Measurements from ENCODE around the gene OXGR1. TPM values are rescaled to one million over a fixed set of nuclear protein-coding genes. Genes with fewer than 3 reads are reported as not detected.
"Not testable (repeated sequence)": the region's sequence is repeated elsewhere in the genome, so short reads cannot be mapped to it uniquely, and the experiment has no call there.

Gene OXGR1
- polyA plus RNA-seq, 1 donor from 2014 or later, result not detected

DNA sequence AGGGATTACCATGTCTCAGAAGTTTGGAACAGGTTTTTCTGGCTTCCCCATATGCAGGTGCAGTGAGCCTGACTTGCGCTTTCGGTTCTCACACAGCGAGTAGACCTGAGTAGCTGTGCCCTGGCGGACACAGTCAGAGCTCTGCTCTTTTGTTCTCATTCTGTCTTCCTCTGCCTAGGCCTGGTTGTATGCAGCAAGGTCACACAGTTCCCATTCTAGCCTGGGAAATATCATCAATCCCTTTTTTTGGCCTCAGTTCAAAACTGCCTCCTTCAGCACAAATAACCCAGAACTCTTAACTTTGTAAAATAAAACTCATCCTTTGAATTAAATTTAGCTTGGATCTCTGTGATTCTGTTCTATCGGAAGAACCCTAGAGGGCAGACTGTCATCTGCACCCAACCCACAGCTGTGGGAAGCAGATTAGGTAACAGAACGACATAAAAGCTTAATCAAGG is 10.2 kb downstream of the OXGR1 start:
- Histone ChIP-seq H3F3A (ENCODE audit: insufficient read depth, low read length, poor library complexity, severe bottlenecking) (no peaks in the 10 kb centered on the region), H3K79me2 (replicated peaks; ENCODE audit: insufficient read depth, low read length) (no peaks in the 10 kb centered on the region), H3K27ac (ENCODE audit: low read length) (no peak overlapping the region), H3K9ac (ENCODE audit: low read length) (no peak overlapping the region), H3K27me3 (ENCODE audit: insufficient read depth, low read depth, low read length) (no peaks in the 10 kb centered on the region), H3K9me3 (ENCODE audit: low read length) (no peaks in the 10 kb centered on the region), H3K9me2 (ENCODE audit: insufficient read depth, low read length) (no peaks in the 10 kb centered on the region), H3K36me3 (ENCODE audit: insufficient read depth, low read length) (no peaks in the 10 kb centered on the region), H3K4me2 (ENCODE audit: low read length) (no peak overlapping the region), H3K4me3 (ENCODE audit: low read length) (no peak overlapping the region), H4K20me1 (ENCODE audit: insufficient read depth) (no peaks in the 10 kb centered on the region), H2AFZ (ENCODE audit: low read depth, low read length) (no peak overlapping the region)
- no peak for TF ChIP-seq EZH2 (IDR thresholded peaks at IDR 0.05; ENCODE audit: borderline replicate concordance, insufficient read depth, low read length, poor library complexity, severe bottlenecking)
- TF ChIP-seq REST (IDR thresholded peaks at IDR 0.05; ENCODE audit: borderline replicate concordance), result no peak
- TF ChIP-seq, protein P1, sequence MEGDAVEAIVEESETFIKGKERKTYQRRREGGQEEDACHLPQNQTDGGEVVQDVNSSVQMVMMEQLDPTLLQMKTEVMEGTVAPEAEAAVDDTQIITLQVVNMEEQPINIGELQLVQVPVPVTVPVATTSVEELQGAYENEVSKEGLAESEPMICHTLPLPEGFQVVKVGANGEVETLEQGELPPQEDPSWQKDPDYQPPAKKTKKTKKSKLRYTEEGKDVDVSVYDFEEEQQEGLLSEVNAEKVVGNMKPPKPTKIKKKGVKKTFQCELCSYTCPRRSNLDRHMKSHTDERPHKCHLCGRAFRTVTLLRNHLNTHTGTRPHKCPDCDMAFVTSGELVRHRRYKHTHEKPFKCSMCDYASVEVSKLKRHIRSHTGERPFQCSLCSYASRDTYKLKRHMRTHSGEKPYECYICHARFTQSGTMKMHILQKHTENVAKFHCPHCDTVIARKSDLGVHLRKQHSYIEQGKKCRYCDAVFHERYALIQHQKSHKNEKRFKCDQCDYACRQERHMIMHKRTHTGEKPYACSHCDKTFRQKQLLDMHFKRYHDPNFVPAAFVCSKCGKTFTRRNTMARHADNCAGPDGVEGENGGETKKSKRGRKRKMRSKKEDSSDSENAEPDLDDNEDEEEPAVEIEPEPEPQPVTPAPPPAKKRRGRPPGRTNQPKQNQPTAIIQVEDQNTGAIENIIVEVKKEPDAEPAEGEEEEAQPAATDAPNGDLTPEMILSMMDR (IDR thresholded peaks at IDR 0.05; ENCODE audit: poor library complexity, severe bottlenecking), result no peak
- no peak for TF ChIP-seq TAF1 (IDR thresholded peaks at IDR 0.05; ENCODE audit: low read depth)
- no peak for TF ChIP-seq MXI1 (conservative IDR thresholded peaks at IDR 0.05; ENCODE audit: poor library complexity, severe bottlenecking)
- TF ChIP-seq RAD21 (conservative IDR thresholded peaks at IDR 0.05), result no peak
- no peak for TF ChIP-seq POLR2AphosphoS5 (IDR thresholded peaks at IDR 0.05)
- TF ChIP-seq SMC3 (conservative IDR thresholded peaks at IDR 0.05; ENCODE audit: poor library complexity), result no peak
- no peak for TF ChIP-seq EP300 (conservative IDR thresholded peaks at IDR 0.05; ENCODE audit: poor library complexity, severe bottlenecking)

- H3F3A ChIP-seq (ENCODE audit: insufficient read depth, low read length, poor library complexity, severe bottlenecking), result no peaks in the 10 kb centered on the region
- TF ChIP-seq EZH2 (IDR thresholded peaks at IDR 0.05; ENCODE audit: borderline replicate concordance, insufficient read depth, low read length, poor library complexity, severe bottlenecking), result no peak
- TF ChIP-seq EP300 (conservative IDR thresholded peaks at IDR 0.05; ENCODE audit: poor library complexity, severe bottlenecking), result no peak
- no peaks in the 10 kb centered on the region for H4K20me1 ChIP-seq (ENCODE audit: insufficient read depth)
- no peaks in the 10 kb centered on the region for H3K36me3 ChIP-seq (ENCODE audit: insufficient read depth, low read length)
- no peak overlapping the region for H3K4me3 ChIP-seq (ENCODE audit: low read length)
- no peaks in the 10 kb centered on the region for H3K9me2 ChIP-seq (ENCODE audit: insufficient read depth, low read length)
- no peak overlapping the region for H3K4me2 ChIP-seq (ENCODE audit: low read length)
- no peaks in the 10 kb centered on the region for H3K27me3 ChIP-seq (ENCODE audit: insufficient read depth, low read depth, low read length)
- H3K79me2 ChIP-seq (replicated peaks; ENCODE audit: insufficient read depth, low read length), result no peaks in the 10 kb centered on the region
- no peak overlapping the region for H3K27ac ChIP-seq (ENCODE audit: low read length)
- H2AFZ ChIP-seq (ENCODE audit: low read depth, low read length), result no peak overlapping the region
- no peaks in the 10 kb centered on the region for H3K9me3 ChIP-seq (ENCODE audit: low read length)
- no peak overlapping the region for H3K9ac ChIP-seq (ENCODE audit: low read length)
These were observed 11.6 kb downstream of the OXGR1 start for GRCh38 chr13:96982672-96983071.

GRCh38 chr13:96979861-96980260 is 14.4 kb downstream of the OXGR1 start:
- H3F3A ChIP-seq (ENCODE audit: insufficient read depth, low read length, poor library complexity, severe bottlenecking); H3K9ac ChIP-seq (ENCODE audit: low read length); H3K9me3 ChIP-seq (ENCODE audit: low read length); H3K36me3 ChIP-seq (ENCODE audit: insufficient read depth, low read length); H4K20me1 ChIP-seq (ENCODE audit: insufficient read depth); H3K27ac ChIP-seq (ENCODE audit: low read length); H3K9me2 ChIP-seq (ENCODE audit: insufficient read depth, low read length); H3K4me2 ChIP-seq (ENCODE audit: low read length); H2AFZ ChIP-seq (ENCODE audit: low read depth, low read length); H3K79me2 ChIP-seq (replicated peaks; ENCODE audit: insufficient read depth, low read length); H3K4me3 ChIP-seq (ENCODE audit: low read length); H3K27me3 ChIP-seq (ENCODE audit: insufficient read depth, low read depth, low read length): not testable (repeated sequence)

Data from neural cell (in vitro differentiated cells).